ENCODE data around the gene ABCD3.

Gene ABCD3

DNA sequence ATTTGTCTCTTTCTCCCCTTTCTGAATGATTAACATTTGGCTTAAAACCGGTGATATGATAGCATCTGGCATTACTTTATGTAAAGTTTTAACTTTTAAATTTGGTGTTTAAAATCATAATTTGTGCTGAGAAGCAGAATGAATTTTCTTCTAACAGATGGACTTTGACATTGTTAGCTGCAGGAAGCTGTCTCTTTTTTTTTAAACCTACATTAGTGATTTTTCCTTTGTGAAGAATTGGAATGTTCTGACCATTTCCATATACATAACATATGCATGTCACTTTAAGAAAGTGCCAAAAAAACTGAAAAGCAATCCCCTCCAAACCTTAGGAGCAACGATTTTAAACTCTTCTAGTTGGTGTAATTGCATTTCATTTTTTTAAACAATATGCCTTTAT is 101.2 kb downstream of the ABCD3 start:
- TF ChIP-seq, protein P1, sequence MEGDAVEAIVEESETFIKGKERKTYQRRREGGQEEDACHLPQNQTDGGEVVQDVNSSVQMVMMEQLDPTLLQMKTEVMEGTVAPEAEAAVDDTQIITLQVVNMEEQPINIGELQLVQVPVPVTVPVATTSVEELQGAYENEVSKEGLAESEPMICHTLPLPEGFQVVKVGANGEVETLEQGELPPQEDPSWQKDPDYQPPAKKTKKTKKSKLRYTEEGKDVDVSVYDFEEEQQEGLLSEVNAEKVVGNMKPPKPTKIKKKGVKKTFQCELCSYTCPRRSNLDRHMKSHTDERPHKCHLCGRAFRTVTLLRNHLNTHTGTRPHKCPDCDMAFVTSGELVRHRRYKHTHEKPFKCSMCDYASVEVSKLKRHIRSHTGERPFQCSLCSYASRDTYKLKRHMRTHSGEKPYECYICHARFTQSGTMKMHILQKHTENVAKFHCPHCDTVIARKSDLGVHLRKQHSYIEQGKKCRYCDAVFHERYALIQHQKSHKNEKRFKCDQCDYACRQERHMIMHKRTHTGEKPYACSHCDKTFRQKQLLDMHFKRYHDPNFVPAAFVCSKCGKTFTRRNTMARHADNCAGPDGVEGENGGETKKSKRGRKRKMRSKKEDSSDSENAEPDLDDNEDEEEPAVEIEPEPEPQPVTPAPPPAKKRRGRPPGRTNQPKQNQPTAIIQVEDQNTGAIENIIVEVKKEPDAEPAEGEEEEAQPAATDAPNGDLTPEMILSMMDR (IDR thresholded peaks at IDR 0.05; ENCODE audit: low read depth, low read length, missing control alignments) = no peak
- H3K4me3 ChIP-seq (replicated peaks; ENCODE audit: low read depth, low read length) = no peak overlapping the region
- DNase-seq (ENCODE audit: extremely low read depth, low read depth) = no peak

DNA sequence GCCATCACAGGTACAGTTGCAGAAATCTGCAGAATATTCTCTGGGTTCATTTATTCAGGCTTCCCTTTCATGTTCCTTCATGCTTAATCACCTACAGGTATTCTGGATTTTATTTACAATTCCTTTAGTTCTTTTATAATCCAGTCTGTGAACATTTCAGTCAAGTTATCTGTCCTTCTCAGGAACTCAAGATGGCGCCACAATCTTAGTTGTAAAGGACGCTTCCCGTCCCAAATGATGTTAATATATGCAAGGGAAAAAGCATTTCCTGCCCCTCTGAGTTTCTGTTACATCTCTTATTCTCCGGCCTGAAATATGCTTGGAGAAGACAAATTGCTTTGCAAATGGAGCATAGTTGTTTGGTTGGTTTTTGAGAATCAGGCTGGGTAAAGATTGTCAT is 104.1 kb downstream of the ABCD3 start:
- TF ChIP-seq, protein P1 (IDR thresholded peaks at IDR 0.05; ENCODE audit: low read depth, low read length, missing control alignments) = peak; percentile 59
- H3K4me3 ChIP-seq (replicated peaks; ENCODE audit: low read depth, low read length) = no peak overlapping the region
- peak; percentile 52 for DNase-seq (ENCODE audit: extremely low read depth, low read depth)

- H3K4me3 ChIP-seq (replicated peaks; ENCODE audit: low read depth, low read length) = no peak overlapping the region
- DNase-seq (ENCODE audit: extremely low read depth, low read depth) = no peak
- TF ChIP-seq, protein P1 (IDR thresholded peaks at IDR 0.05; ENCODE audit: low read depth, low read length, missing control alignments) = no peak
Observed at GRCh38 chr1:94524531-94524930, 106.3 kb downstream of the ABCD3 start.

DNA sequence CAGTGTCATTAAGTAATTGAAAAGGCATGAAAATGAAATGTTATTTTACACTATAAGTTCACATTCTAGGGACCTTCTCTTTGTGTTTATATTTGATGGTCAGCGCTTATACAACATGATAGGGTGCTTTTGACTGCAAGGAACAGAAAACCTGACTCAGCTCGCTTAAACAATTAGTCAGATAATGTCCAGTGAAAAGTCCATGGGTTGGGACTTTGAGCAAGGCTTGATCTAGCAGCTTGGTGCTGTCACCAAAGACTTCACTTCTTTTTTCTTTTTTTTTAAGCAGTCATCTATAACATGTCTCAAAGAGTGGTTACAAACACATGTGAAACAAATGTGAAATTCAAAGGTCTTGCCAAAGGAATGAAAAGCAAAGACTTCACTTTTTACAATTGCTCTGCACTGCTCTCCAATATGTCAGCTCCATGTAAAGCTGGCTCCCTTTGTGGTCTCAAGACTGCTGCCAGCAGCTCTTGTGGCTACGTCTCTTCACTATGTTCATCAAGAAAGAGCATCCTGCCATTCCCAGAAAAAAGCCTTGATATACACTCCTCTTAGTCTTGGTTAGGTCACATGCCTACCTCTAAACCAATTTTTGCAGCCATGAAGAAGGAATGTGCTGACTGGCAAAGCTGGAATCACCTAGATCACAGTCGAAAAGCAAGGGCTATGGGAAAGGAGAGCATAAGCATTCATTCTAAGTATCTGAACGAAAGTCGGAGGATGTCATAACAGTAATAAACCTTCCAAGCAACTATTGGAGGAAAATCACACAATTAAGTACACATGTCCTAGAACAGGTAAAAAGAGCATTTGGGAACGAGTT is 108.2 kb downstream of the ABCD3 start:
- TF ChIP-seq, protein P1 (IDR thresholded peaks at IDR 0.05; ENCODE audit: low read depth, low read length, missing control alignments) = no peak
- no peak for DNase-seq (ENCODE audit: extremely low read depth, low read depth)
- H3K4me3 ChIP-seq (replicated peaks; ENCODE audit: low read depth, low read length) = no peak overlapping the region

GRCh38 chr1:94527447-94528031 is 109.3 kb downstream of the ABCD3 start:
- no peak overlapping the region for H3K4me3 ChIP-seq (replicated peaks; ENCODE audit: low read depth, low read length)
- DNase-seq (ENCODE audit: extremely low read depth, low read depth) = no peak
- TF ChIP-seq, protein P1 (IDR thresholded peaks at IDR 0.05; ENCODE audit: low read depth, low read length, missing control alignments) = no peak

GRCh38 chr1:94528299-94528698 is 110.1 kb downstream of the ABCD3 start:
- TF ChIP-seq, protein P1 (IDR thresholded peaks at IDR 0.05; ENCODE audit: low read depth, low read length, missing control alignments) = no peak
- H3K4me3 ChIP-seq (replicated peaks; ENCODE audit: low read depth, low read length) = no peak overlapping the region
- no peak for DNase-seq (ENCODE audit: extremely low read depth, low read depth)

Data from HFF-Myc (cell line).